K562 (cell line): ENCODE data around the gene UTP11. TPM values are rescaled to one million over a fixed set of nuclear protein-coding genes. Genes with fewer than 3 reads are reported as not detected.

Experiments
- ARNT ChIP-seq, 2 experiments: fragments of 450-650 bp; IDR thresholded peaks; 2 replicates each; pipeline ENCODE4 v1.6.1; 2016; ENCODE audit warnings: mild to moderate bottlenecking in 1 of 2
- BACH1 ChIP-seq: fragments of 200-800 bp; sonication (Bioruptor generic); IDR thresholded peaks from 2 replicates; pipeline ENCODE4 v1.6.1; 2016; ENCODE audit warnings: missing genetic modification characterization, missing compliant biosample characterization
- CBFA2T3 ChIP-seq: fragments of 450-650 bp; IDR thresholded peaks from 2 replicates; pipeline ENCODE4 v1.6.1; 2017
- CCNT2 ChIP-seq: IDR thresholded peaks from 2 replicates; pipeline ENCODE4 v1.6.1; 2011; ENCODE audit warnings: borderline replicate concordance, low read depth, mild to moderate bottlenecking, moderate library complexity, mixed read lengths, low read length; ENCODE audit not compliant: insufficient read length; ENCODE audit errors: extremely low read depth
- FOS ChIP-seq: IDR thresholded peaks from 3 replicates; pipeline ENCODE4 v1.6.1; 2011; ENCODE audit not compliant: insufficient read length; ENCODE audit errors: extremely low read depth
- FUS ChIP-seq: fragments of 200-400 bp; formaldehyde crosslinking; optimal IDR thresholded peaks from 2 replicates; pipeline ENCODE3; 2017; ENCODE audit warnings: low read depth, low read length
- HDAC1 ChIP-seq, 2 experiments: fragments of 450-650 bp; IDR thresholded peaks; 2 replicates each; pipeline ENCODE4 v1.6.1; 2016 to 2017; ENCODE audit warnings: inconsistent platforms in 1 of 2, mild to moderate bottlenecking in 1 of 2, moderate library complexity in 1 of 2
- HNRNPL ChIP-seq: fragments of 200-400 bp; formaldehyde crosslinking; IDR thresholded peaks from 2 replicates; pipeline ENCODE4 v1.6.1; 2017; ENCODE audit warnings: low read depth, mild to moderate bottlenecking, low read length
- KDM1A ChIP-seq, 2 experiments: fragments of 450-650 bp; IDR thresholded peaks; 2 replicates each; pipeline ENCODE4 v1.6.1; 2016; ENCODE audit warnings: mild to moderate bottlenecking in 2 of 2
- KLF16 ChIP-seq: IDR thresholded peaks from 2 replicates; pipeline ENCODE4 v1.6.1; 2016; ENCODE audit warnings: antibody characterized with exemption
- MTF1 ChIP-seq: fragments of 250-450 bp; sonication (Bioruptor Pico); IDR thresholded peaks from 2 replicates; pipeline ENCODE4 v1.9.0; 2021; ENCODE audit warnings: moderate library complexity, mild to moderate bottlenecking, inconsistent platforms, borderline replicate concordance
- RBBP5 ChIP-seq: fragments of 200-600 bp; sonication (generic); IDR thresholded peaks from 2 replicates; pipeline ENCODE4 v1.6.1; 2012; ENCODE audit warnings: borderline replicate concordance, mild to moderate bottlenecking, low read length, control low read depth, inconsistent platforms; ENCODE audit not compliant: insufficient read depth, poor library complexity, severe bottlenecking
- RBFOX2 ChIP-seq: fragments of 200-400 bp; formaldehyde crosslinking; IDR thresholded peaks from 2 replicates; pipeline ENCODE4 v1.6.1; 2017; ENCODE audit warnings: low read depth, mild to moderate bottlenecking, low read length, moderate library complexity
- RCOR1 ChIP-seq, 2 experiments: IDR thresholded peaks; 2 replicates each; pipeline ENCODE4 v1.6.1; 2012; ENCODE audit warnings: low read depth in 2 of 2, low read length in 2 of 2, borderline replicate concordance in 1 of 2, improper control_type of control experiment in 1 of 2
- SMAD4 ChIP-seq: fragments of 250-450 bp; sonication (Bioruptor Pico); conservative IDR thresholded peaks from 2 replicates; pipeline ENCODE4 v1.8.0; 2021; ENCODE audit warnings: inconsistent platforms, mild to moderate bottlenecking, moderate library complexity
- ZBTB17 ChIP-seq: fragments of 450-650 bp; formaldehyde crosslinking; IDR thresholded peaks from 2 replicates; pipeline ENCODE4 v1.4.0; 2020; ENCODE audit warnings: mild to moderate bottlenecking
- ZNF316 ChIP-seq: fragments of 450-650 bp; IDR thresholded peaks from 2 replicates; pipeline ENCODE4 v1.6.1; 2016
- ZNF717 ChIP-seq: fragments of 250-450 bp; sonication (Bioruptor Pico); IDR thresholded peaks from 2 replicates; pipeline ENCODE4 v1.5.0; 2021
- ZNF766 ChIP-seq: fragments of 200-800 bp; sonication (Bioruptor generic); conservative IDR thresholded peaks from 2 replicates; pipeline ENCODE4 v1.6.1; 2016; ENCODE audit warnings: missing genetic modification characterization, missing compliant biosample characterization
- polyA plus RNA-seq, 8 experiments: library from polyadenylated mRNA; depleted of rRNA in 4 of 8; stranded (reverse) in 5 of 8; unstranded in 3 of 8; fragments of >200 nt; fragmentation: Nextera tagmentation in 2 of 8; fragmentation: Illumina TruSeq in 1 of 8; extraction: Ambion mirVana in 2 of 8; extraction: Trizol in 1 of 8; gene quantifications; 2 replicates each; pipeline versions ENCODE4 v1.2.1 to v1.2.3, GENCODE V29; 2011 to 2014; ENCODE audit warnings: inconsistent platforms in 1 of 8, missing spikeins in 1 of 8
- total RNA-seq, 7 experiments: library from RNA; depleted of rRNA in 6 of 7; stranded (reverse); fragments of >200 nt in 6 of 7; fragmentation: Illumina TruSeq in 2 of 7; extraction: Trizol in 2 of 7; gene quantifications; 2 replicates each; pipeline versions ENCODE4 v1.2.1 to v1.2.3, GENCODE V29; 2011 to 2021; ENCODE audit warnings: low replicate concordance in 1 of 7
- TF ChIP-seq, protein P1 (sequence below): sonication (generic); formaldehyde crosslinking; IDR thresholded peaks from 2 replicates; pipeline ENCODE4 v1.8.0; 2022; ENCODE audit warnings: mild to moderate bottlenecking, missing genetic modification reagents
- TF ChIP-seq, protein P2 (sequence below): fragments of 250-450 bp; sonication (Bioruptor Pico); IDR thresholded peaks from 2 replicates; pipeline ENCODE4 v1.4.0; 2020; ENCODE audit warnings: mild to moderate bottlenecking
- TF ChIP-seq, protein P3 (sequence below): fragments of 450-650 bp; formaldehyde crosslinking; conservative IDR thresholded peaks from 2 replicates; pipeline ENCODE4 v1.4.0; 2022; ENCODE audit warnings: mild to moderate bottlenecking, missing genetic modification characterization

The UTP11 gene
- total and polyA plus RNA-seq, 9 of the 15 experiments (the other 6 are each of a cell fraction or from before 2014, with no cell fraction given) = 91.1 to 378 (median 221) TPM

DNA sequence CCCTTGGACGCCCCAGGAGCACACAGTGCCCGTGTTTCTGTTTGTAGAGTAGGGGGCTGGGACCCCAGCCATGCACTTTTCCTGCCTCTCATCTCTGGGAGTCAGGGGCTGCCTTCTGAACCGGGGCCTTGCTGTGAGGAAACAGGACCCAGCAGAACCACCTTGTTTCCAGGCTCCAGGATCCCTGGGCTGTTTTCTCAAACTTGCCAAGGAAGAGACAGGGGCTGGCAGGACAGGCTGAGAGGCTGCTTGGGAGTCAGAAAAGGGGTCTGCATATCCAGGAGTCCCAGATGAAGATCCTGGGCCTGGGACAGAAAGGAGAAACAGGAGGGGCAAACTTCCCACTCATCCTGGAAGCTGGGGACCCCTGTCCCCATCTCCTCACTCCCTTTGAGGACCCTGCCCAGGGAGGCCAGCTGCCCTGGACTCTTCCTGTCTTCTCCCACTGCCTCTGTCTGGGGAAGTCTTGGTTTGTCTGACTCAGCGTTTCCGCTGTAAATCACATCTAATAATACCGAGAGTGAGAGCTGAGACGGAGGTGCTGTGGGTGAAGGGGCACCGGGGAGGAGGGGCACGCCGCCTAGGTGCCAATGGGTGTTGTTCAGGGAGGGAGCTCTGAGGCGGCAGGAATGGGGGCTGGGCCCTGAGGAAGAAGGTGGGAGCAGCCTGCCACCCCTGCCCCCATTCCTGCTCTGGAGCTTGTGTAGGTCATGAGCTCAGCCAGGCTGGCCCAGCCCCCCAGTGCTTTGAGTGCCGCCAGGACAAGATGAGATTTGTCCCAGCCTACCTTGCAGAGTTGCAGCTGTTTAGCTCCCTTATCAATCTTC, 17.4 kb downstream of the UTP11 start (continued):
- TF ChIP-seq, protein P1, sequence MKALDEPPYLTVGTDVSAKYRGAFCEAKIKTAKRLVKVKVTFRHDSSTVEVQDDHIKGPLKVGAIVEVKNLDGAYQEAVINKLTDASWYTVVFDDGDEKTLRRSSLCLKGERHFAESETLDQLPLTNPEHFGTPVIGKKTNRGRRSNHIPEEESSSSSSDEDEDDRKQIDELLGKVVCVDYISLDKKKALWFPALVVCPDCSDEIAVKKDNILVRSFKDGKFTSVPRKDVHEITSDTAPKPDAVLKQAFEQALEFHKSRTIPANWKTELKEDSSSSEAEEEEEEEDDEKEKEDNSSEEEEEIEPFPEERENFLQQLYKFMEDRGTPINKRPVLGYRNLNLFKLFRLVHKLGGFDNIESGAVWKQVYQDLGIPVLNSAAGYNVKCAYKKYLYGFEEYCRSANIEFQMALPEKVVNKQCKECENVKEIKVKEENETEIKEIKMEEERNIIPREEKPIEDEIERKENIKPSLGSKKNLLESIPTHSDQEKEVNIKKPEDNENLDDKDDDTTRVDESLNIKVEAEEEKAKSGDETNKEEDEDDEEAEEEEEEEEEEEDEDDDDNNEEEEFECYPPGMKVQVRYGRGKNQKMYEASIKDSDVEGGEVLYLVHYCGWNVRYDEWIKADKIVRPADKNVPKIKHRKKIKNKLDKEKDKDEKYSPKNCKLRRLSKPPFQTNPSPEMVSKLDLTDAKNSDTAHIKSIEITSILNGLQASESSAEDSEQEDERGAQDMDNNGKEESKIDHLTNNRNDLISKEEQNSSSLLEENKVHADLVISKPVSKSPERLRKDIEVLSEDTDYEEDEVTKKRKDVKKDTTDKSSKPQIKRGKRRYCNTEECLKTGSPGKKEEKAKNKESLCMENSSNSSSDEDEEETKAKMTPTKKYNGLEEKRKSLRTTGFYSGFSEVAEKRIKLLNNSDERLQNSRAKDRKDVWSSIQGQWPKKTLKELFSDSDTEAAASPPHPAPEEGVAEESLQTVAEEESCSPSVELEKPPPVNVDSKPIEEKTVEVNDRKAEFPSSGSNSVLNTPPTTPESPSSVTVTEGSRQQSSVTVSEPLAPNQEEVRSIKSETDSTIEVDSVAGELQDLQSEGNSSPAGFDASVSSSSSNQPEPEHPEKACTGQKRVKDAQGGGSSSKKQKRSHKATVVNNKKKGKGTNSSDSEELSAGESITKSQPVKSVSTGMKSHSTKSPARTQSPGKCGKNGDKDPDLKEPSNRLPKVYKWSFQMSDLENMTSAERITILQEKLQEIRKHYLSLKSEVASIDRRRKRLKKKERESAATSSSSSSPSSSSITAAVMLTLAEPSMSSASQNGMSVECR (CRISPR knock-in tag) = 0 out of 2 replicates have a peak, but pooled peaks have one; percentile 28
- TF ChIP-seq ZBTB17 (CRISPR knock-in tag) (no peak), KDM1A (IDR thresholded peaks at IDR 0.05) (peak; percentile 79 to 80; a peak in 3 of 4 replicates), FOS (no peak), CBFA2T3 (peak; percentile 39), MTF1 (no peak), KLF16 (no peak), FUS (no peak), ZNF717 (CRISPR knock-in tag) (no peak), RBFOX2 (no peak), HDAC1 (IDR thresholded peaks at IDR 0.05) (no peak), ZNF316 (peak; percentile 96), SMAD4 (CRISPR knock-in tag) (no peak), CCNT2 (no peak), RCOR1 (IDR thresholded peaks at IDR 0.05; ENCODE audit: borderline replicate concordance in 1 of 2, low read depth in 2 of 2, low read length in 2 of 2) (0 out of 4 replicates have a peak, but pooled peaks of 1 of the 2 experiments have one; percentile 3), RBBP5 (no peak), ARNT (IDR thresholded peaks at IDR 0.05) (no peak), BACH1 (tag) (peak; percentile 24; the same call in 1 of the 2 replicates), HNRNPL (no peak), ZNF766 (CRISPR knock-in tag) (no peak)
- TF ChIP-seq, protein P2, sequence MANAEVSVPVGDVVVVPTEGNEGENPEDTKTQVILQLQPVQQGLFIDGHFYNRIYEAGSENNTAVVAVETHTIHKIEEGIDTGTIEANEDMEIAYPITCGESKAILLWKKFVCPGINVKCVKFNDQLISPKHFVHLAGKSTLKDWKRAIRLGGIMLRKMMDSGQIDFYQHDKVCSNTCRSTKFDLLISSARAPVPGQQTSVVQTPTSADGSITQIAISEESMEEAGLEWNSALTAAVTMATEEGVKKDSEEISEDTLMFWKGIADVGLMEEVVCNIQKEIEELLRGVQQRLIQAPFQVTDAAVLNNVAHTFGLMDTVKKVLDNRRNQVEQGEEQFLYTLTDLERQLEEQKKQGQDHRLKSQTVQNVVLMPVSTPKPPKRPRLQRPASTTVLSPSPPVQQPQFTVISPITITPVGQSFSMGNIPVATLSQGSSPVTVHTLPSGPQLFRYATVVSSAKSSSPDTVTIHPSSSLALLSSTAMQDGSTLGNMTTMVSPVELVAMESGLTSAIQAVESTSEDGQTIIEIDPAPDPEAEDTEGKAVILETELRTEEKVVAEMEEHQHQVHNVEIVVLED (CRISPR knock-in tag) = no peak
- TF ChIP-seq, protein P3, sequence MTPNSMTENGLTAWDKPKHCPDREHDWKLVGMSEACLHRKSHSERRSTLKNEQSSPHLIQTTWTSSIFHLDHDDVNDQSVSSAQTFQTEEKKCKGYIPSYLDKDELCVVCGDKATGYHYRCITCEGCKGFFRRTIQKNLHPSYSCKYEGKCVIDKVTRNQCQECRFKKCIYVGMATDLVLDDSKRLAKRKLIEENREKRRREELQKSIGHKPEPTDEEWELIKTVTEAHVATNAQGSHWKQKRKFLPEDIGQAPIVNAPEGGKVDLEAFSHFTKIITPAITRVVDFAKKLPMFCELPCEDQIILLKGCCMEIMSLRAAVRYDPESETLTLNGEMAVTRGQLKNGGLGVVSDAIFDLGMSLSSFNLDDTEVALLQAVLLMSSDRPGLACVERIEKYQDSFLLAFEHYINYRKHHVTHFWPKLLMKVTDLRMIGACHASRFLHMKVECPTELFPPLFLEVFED (CRISPR knock-in tag) = no peak
